Hematopoietic multipotent progenitor cell treated with erythropoietin and hydrocortisone succinate and interleukin-3 and kit ligand, for 6 days (in vitro differentiated cells): ENCODE measurements around the gene RBBP8.
"Not testable (repeated sequence)": the region's sequence is repeated elsewhere in the genome, so short reads cannot be mapped to it uniquely, and the experiment has no call there.

Source experiments
- DNase-seq: peaks from one replicate; pipeline ENCODE4 v3.0.0-alpha.2; 2015

The RBBP8 gene

GRCh38 chr18:22946217-22946616 is 13.1 kb downstream of the RBBP8 start:
- DNase-seq = no peak

GRCh38 chr18:22946846-22947245 is 13.7 kb downstream of the RBBP8 start:
- DNase-seq = no peak

GRCh38 chr18:22951823-22952222 is 18.7 kb downstream of the RBBP8 start:
- no peak for DNase-seq

GRCh38 chr18:22952525-22952924 is 19.4 kb downstream of the RBBP8 start:
- DNase-seq = no peak

GRCh38 chr18:22953982-22954381 is 20.9 kb downstream of the RBBP8 start:
- DNase-seq = not testable (repeated sequence)

- no peak for DNase-seq
These were observed 23.1 kb downstream of the RBBP8 start for GRCh38 chr18:22956226-22956625.

- DNase-seq = no peak
These were observed 28.0 kb downstream of the RBBP8 start for GRCh38 chr18:22961156-22961555.

GRCh38 chr18:22962004-22962403 is 28.9 kb downstream of the RBBP8 start:
- no peak for DNase-seq

GRCh38 chr18:22964116-22964515 is 31.0 kb downstream of the RBBP8 start:
- DNase-seq = no peak

GRCh38 chr18:22964722-22965121 is 31.6 kb downstream of the RBBP8 start:
- DNase-seq = no peak

GRCh38 chr18:22971038-22971437 is 37.9 kb downstream of the RBBP8 start:
- no peak for DNase-seq

GRCh38 chr18:22974001-22974400 is 40.9 kb downstream of the RBBP8 start:
- DNase-seq = no peak

GRCh38 chr18:22974707-22975106 is 41.6 kb downstream of the RBBP8 start:
- DNase-seq = no peak

- DNase-seq = peak; percentile 33
These were observed 42.4 kb downstream of the RBBP8 start for GRCh38 chr18:22975508-22975907.

GRCh38 chr18:22977847-22978701 is 44.9 kb downstream of the RBBP8 start:
- DNase-seq = no peak

GRCh38 chr18:22980394-22980793 is 47.3 kb downstream of the RBBP8 start:
- DNase-seq = no peak

- DNase-seq = no peak
These were observed 48.4 kb downstream of the RBBP8 start for GRCh38 chr18:22981274-22982133.

- DNase-seq = peak; percentile 66
These were observed 50.0 kb downstream of the RBBP8 start for GRCh38 chr18:22983175-22983574.

- no peak for DNase-seq
These were observed 52.1 kb downstream of the RBBP8 start for GRCh38 chr18:22985250-22985649.

- DNase-seq = no peak
These were observed 54.5 kb downstream of the RBBP8 start for GRCh38 chr18:22987547-22988189.

GRCh38 chr18:22988208-22988607 is 55.1 kb downstream of the RBBP8 start:
- no peak for DNase-seq

GRCh38 chr18:22998344-22998743 is 65.2 kb downstream of the RBBP8 start:
- no peak for DNase-seq

GRCh38 chr18:22999212-22999611 is 66.1 kb downstream of the RBBP8 start:
- no peak for DNase-seq
